Neuronal stem cell (in vitro differentiated cells): ENCODE results near the gene SLC9A7.

Experiments
- DNase-seq: peaks from one replicate; pipeline ENCODE4 v3.0.0-alpha.2; 2013; ENCODE audit warnings: low spot score
- H2AFZ ChIP-seq: one replicate; pipeline ENCODE4 v1.6.1; 2013; ENCODE audit warnings: mild to moderate bottlenecking, low read length, inconsistent platforms
- H2AK5ac ChIP-seq: 2 replicates; pipeline ENCODE4 v1.6.1; 2013; ENCODE audit warnings: low read depth, mild to moderate bottlenecking, inconsistent platforms, low read length, moderate library complexity, mixed read lengths
- H2BK120ac ChIP-seq: 2 replicates; pipeline ENCODE4 v1.6.1; 2013; ENCODE audit warnings: low read depth, mild to moderate bottlenecking, inconsistent platforms, low read length, moderate library complexity, mixed read lengths
- H2BK12ac ChIP-seq: one replicate; pipeline ENCODE4 v1.6.1; 2013; ENCODE audit warnings: low read length, inconsistent platforms
- H2BK15ac ChIP-seq: 2 replicates; pipeline ENCODE4 v1.6.1; 2013; ENCODE audit warnings: mild to moderate bottlenecking, low read length, inconsistent platforms, mixed read lengths
- H2BK5ac ChIP-seq: one replicate; pipeline ENCODE4 v1.6.1; 2013; ENCODE audit warnings: inconsistent platforms, mild to moderate bottlenecking, low read length, moderate library complexity
- H3K14ac ChIP-seq: one replicate; pipeline ENCODE4 v1.6.1; 2013; ENCODE audit warnings: low read length, inconsistent platforms
- H3K18ac ChIP-seq: 2 replicates; pipeline ENCODE4 v1.6.1; 2013; ENCODE audit warnings: low read length, inconsistent platforms
- H3K23ac ChIP-seq: 2 replicates; pipeline ENCODE4 v1.6.1; 2013; ENCODE audit warnings: low read depth, mild to moderate bottlenecking, mixed read lengths, low read length, inconsistent platforms; ENCODE audit not compliant: poor library complexity
- H3K27ac ChIP-seq: replicated peaks from 3 replicates; pipeline ENCODE4 v1.5.1; 2013; ENCODE audit warnings: low read length, inconsistent platforms
- H3K27me3 ChIP-seq, 3 experiments: 2 replicates each; pipeline ENCODE4 v1.6.1; 2013; ENCODE audit warnings: low read length in 3 of 3, mild to moderate bottlenecking in 2 of 3, inconsistent platforms in 1 of 3, low read depth in 1 of 3, mixed read lengths in 1 of 3, moderate library complexity in 1 of 3; ENCODE audit not compliant: control insufficient read depth in 3 of 3, insufficient read depth in 3 of 3
- H3K36me3 ChIP-seq, 2 donors: replicated peaks in 1 of 2; 2 replicates each; pipeline ENCODE4 v1.6.1; 2013; ENCODE audit warnings: low read length in 2 of 2; ENCODE audit not compliant: control insufficient read depth in 2 of 2, insufficient read depth in 2 of 2
- H3K4ac ChIP-seq: 2 replicates; pipeline ENCODE4 v1.6.1; 2013; ENCODE audit warnings: inconsistent platforms, mild to moderate bottlenecking, low read length, moderate library complexity
- H3K4me1 ChIP-seq, 2 donors: 1 replicate in 1 of 2; 2 replicates in 1 of 2; pipeline ENCODE4 v1.6.1; 2013; ENCODE audit warnings: low read length in 2 of 2, low read depth in 1 of 2; ENCODE audit not compliant: control insufficient read depth in 2 of 2, insufficient read depth in 1 of 2
- H3K4me2 ChIP-seq: one replicate; pipeline ENCODE4 v1.6.1; 2013; ENCODE audit warnings: mild to moderate bottlenecking, low read length, inconsistent platforms; ENCODE audit not compliant: insufficient read depth, poor library complexity, severe bottlenecking
- H3K4me3 ChIP-seq, 2 donors: 2 replicates each; pipeline ENCODE4 v1.5.1; 2013; ENCODE audit warnings: low read length in 2 of 2, mild to moderate bottlenecking in 2 of 2, inconsistent platforms in 1 of 2, moderate library complexity in 1 of 2
- H3K79me1 ChIP-seq: one replicate; pipeline ENCODE4 v1.6.1; 2013; ENCODE audit warnings: low read depth, mild to moderate bottlenecking, inconsistent platforms, low read length, moderate library complexity
- H3K9ac ChIP-seq: one replicate; pipeline ENCODE4 v1.6.1; 2013; ENCODE audit warnings: mild to moderate bottlenecking, low read depth, low read length, inconsistent platforms; ENCODE audit not compliant: poor library complexity
- H3K9me3 ChIP-seq, 2 donors: replicated peaks in 1 of 2; 2 replicates each; pipeline versions ENCODE3 to v1.6.1; 2013; ENCODE audit warnings: low read length in 2 of 2, mild to moderate bottlenecking in 2 of 2, inconsistent platforms in 1 of 2, low read depth in 1 of 2, mixed read lengths in 1 of 2, moderate library complexity in 1 of 2; ENCODE audit not compliant: control insufficient read depth in 2 of 2, insufficient read depth in 1 of 2
- H4K8ac ChIP-seq: one replicate; pipeline ENCODE4 v1.6.1; 2013; ENCODE audit warnings: low read depth, mild to moderate bottlenecking, inconsistent platforms, low read length, moderate library complexity
- H4K91ac ChIP-seq: one replicate; pipeline ENCODE4 v1.6.1; 2013; ENCODE audit warnings: low read length, low read depth, mild to moderate bottlenecking, inconsistent platforms; ENCODE audit not compliant: poor library complexity
- WGBS, 2 donors: extraction: QIAGEN DNeasy Blood & Tissue Kit; methylation state at CpG; one replicate each; pipeline ENCODE4 v1.1.7; 2013; ENCODE audit warnings: missing lambda C conversion rate in 2 of 2, mixed read lengths in 1 of 2; ENCODE audit not compliant: insufficient read length in 2 of 2, insufficient replicate concordance in 1 of 2; ENCODE audit errors: extremely low coverage in 2 of 2; 5-methylcytosine and 5-hydroxymethylcytosine counted together

Gene SLC9A7

GRCh38 chrX:46757593-46757992, 1.3 kb downstream of the SLC9A7 start:
- H2AFZ ChIP-seq, result no peak overlapping the region
- H3K4me1 ChIP-seq, result no peaks in the 10 kb centered on the region
- no peak overlapping the region for H3K14ac ChIP-seq
- no peak overlapping the region for H3K18ac ChIP-seq
- peak overlapping the region; percentile 2 for H3K4me2 ChIP-seq
- H3K27me3 ChIP-seq, result peaks cover 0 to 35% (median 8%) of the 10 kb centered on the region in 3 experiments
- H3K23ac ChIP-seq, result no peak overlapping the region
- WGBS, 2 donors, result no CpG with 5 or more reads among the region's 8 CpGs
- H4K91ac ChIP-seq, result no peak overlapping the region
- H3K9me3 ChIP-seq, result no peaks in the 10 kb centered on the region
- H2BK12ac ChIP-seq, result no peak overlapping the region
- no peak overlapping the region for H3K4me3 ChIP-seq
- H2AK5ac ChIP-seq, result no peak overlapping the region
- no peak for DNase-seq
- H3K9ac ChIP-seq, result no peak overlapping the region
- H2BK120ac ChIP-seq, result no peak overlapping the region
- no peaks in the 10 kb centered on the region for H3K36me3 ChIP-seq
- no peak overlapping the region for H2BK5ac ChIP-seq
- no peaks in the 10 kb centered on the region for H3K79me1 ChIP-seq
- H2BK15ac ChIP-seq, result no peak overlapping the region
- no peak overlapping the region for H3K27ac ChIP-seq
- H4K8ac ChIP-seq, result no peak overlapping the region
- no peak overlapping the region for H3K4ac ChIP-seq

- no peak overlapping the region for H3K4ac ChIP-seq
- no peak overlapping the region for H3K4me2 ChIP-seq
- H3K9ac ChIP-seq, result no peak overlapping the region
- H2BK12ac ChIP-seq, result no peak overlapping the region
- no peak for DNase-seq
- no peak overlapping the region for H4K91ac ChIP-seq
- H3K23ac ChIP-seq, result no peak overlapping the region
- H3K9me3 ChIP-seq, result no peaks in the 10 kb centered on the region
- H4K8ac ChIP-seq, result no peak overlapping the region
- H3K36me3 ChIP-seq, result no peaks in the 10 kb centered on the region
- no peak overlapping the region for H3K14ac ChIP-seq
- no peak overlapping the region for H3K27ac ChIP-seq
- peaks cover 0 to 35% (median 8%) of the 10 kb centered on the region in 3 experiments for H3K27me3 ChIP-seq
- no peaks in the 10 kb centered on the region for H3K4me1 ChIP-seq
- no peak overlapping the region for H2BK15ac ChIP-seq
- H3K18ac ChIP-seq, result no peak overlapping the region
- no CpG with 5 or more reads among the region's 8 CpGs for WGBS, 2 donors
- no peak overlapping the region for H2AFZ ChIP-seq
- no peak overlapping the region for H3K4me3 ChIP-seq
- H3K79me1 ChIP-seq, result no peaks in the 10 kb centered on the region
- H2BK5ac ChIP-seq, result no peak overlapping the region
- H2BK120ac ChIP-seq, result no peak overlapping the region
- no peak overlapping the region for H2AK5ac ChIP-seq
These were observed 1.9 kb downstream of the SLC9A7 start for GRCh38 chrX:46757052-46757451.

- H2AFZ ChIP-seq, result no peak overlapping the region
- no peak overlapping the region for H3K4ac ChIP-seq
- no peak overlapping the region for H3K14ac ChIP-seq
- H3K4me2 ChIP-seq, result no peak overlapping the region
- H3K9ac ChIP-seq, result no peak overlapping the region
- H2AK5ac ChIP-seq, result no peak overlapping the region
- H3K9me3 ChIP-seq, result no peaks in the 10 kb centered on the region
- no peak overlapping the region for H2BK15ac ChIP-seq
- H3K4me1 ChIP-seq, result no peaks in the 10 kb centered on the region
- no peak overlapping the region for H3K23ac ChIP-seq
- no peak overlapping the region for H3K18ac ChIP-seq
- H2BK120ac ChIP-seq, result no peak overlapping the region
- no peak overlapping the region for H2BK12ac ChIP-seq
- no peak overlapping the region for H4K8ac ChIP-seq
- no peaks in the 10 kb centered on the region for H3K79me1 ChIP-seq
- WGBS, 2 donors, result no CpG with 5 or more reads among the region's 10 CpGs
- no peak for DNase-seq
- no peak overlapping the region for H2BK5ac ChIP-seq
- no peak overlapping the region for H3K4me3 ChIP-seq
- no peak overlapping the region for H3K27ac ChIP-seq
- H3K27me3 ChIP-seq, result peaks cover 0 to 30% (median 8%) of the 10 kb centered on the region in 3 experiments
- no peak overlapping the region for H4K91ac ChIP-seq
- no peaks in the 10 kb centered on the region for H3K36me3 ChIP-seq
These were observed 3.2 kb downstream of the SLC9A7 start for GRCh38 chrX:46755671-46756070.

- H2BK120ac ChIP-seq, result no peak overlapping the region
- no peak overlapping the region for H3K18ac ChIP-seq
- no peak overlapping the region for H2AK5ac ChIP-seq
- no peak overlapping the region for H3K27ac ChIP-seq
- H3K79me1 ChIP-seq, result no peaks in the 10 kb centered on the region
- H3K27me3 ChIP-seq, result peaks cover 0 to 23% (median 8%) of the 10 kb centered on the region in 3 experiments
- no peaks in the 10 kb centered on the region for H3K9me3 ChIP-seq
- no peak overlapping the region for H2BK15ac ChIP-seq
- H3K9ac ChIP-seq, result no peak overlapping the region
- no peak overlapping the region for H3K4ac ChIP-seq
- H4K8ac ChIP-seq, result no peak overlapping the region
- no peak overlapping the region for H3K14ac ChIP-seq
- H3K23ac ChIP-seq, result no peak overlapping the region
- H4K91ac ChIP-seq, result no peak overlapping the region
- H2AFZ ChIP-seq, result no peak overlapping the region
- H3K4me2 ChIP-seq, result no peak overlapping the region
- no CpG with 5 or more reads among the region's 3 CpGs for WGBS, 2 donors
- DNase-seq, result no peak
- H2BK5ac ChIP-seq, result no peak overlapping the region
- no peaks in the 10 kb centered on the region for H3K4me1 ChIP-seq
- H3K4me3 ChIP-seq, result no peak overlapping the region
- H3K36me3 ChIP-seq, result no peaks in the 10 kb centered on the region
- H2BK12ac ChIP-seq, result no peak overlapping the region
These were observed 4.3 kb downstream of the SLC9A7 start for GRCh38 chrX:46754586-46755061.
